HCT116 (cell line): Measurements from ENCODE around the gene F7.

Experiments
- EZH2 ChIP-seq: fragments of 200-600 bp; sonication (generic); IDR thresholded peaks from 2 replicates; pipeline ENCODE4 v1.6.1; 2017; ENCODE audit warnings: antibody characterized with exemption, mixed run types
- RAD21 ChIP-seq: IDR thresholded peaks from 2 replicates; pipeline ENCODE4 v1.6.1; 2012; ENCODE audit warnings: low read depth, mild to moderate bottlenecking
- ZNF274 ChIP-seq: fragments of 200-500 bp; sonication (Bioruptor generic); IDR thresholded peaks from 2 replicates; pipeline ENCODE4 v1.6.1; 2014; ENCODE audit warnings: mild to moderate bottlenecking, low read depth, low read length, inconsistent platforms
- TF ChIP-seq, protein P1 (sequence below), 3 experiments: fragments of 200-600 bp in 1 of 3; sonication (generic) in 1 of 3; IDR thresholded peaks in 2 of 3; conservative IDR thresholded peaks in 1 of 3; 2 replicates each; pipeline ENCODE4 v1.5.1; 2012 to 2017; ENCODE audit warnings: low read depth in 2 of 3, low read length in 2 of 3, antibody characterized with exemption in 1 of 3, borderline replicate concordance in 1 of 3, control low read depth in 1 of 3, mild to moderate bottlenecking in 1 of 3, mixed read lengths in 1 of 3, mixed run types in 1 of 3, moderate library complexity in 1 of 3; ENCODE audit not compliant: insufficient read depth in 1 of 3
- TF ChIP-seq, protein P2 (sequence below): IDR thresholded peaks from 2 replicates; pipeline ENCODE4 v1.6.1; 2012; ENCODE audit warnings: low read depth
- TF ChIP-seq, protein P3 (sequence below): IDR thresholded peaks from 2 replicates; pipeline ENCODE4 v1.6.1; 2012

DNA sequence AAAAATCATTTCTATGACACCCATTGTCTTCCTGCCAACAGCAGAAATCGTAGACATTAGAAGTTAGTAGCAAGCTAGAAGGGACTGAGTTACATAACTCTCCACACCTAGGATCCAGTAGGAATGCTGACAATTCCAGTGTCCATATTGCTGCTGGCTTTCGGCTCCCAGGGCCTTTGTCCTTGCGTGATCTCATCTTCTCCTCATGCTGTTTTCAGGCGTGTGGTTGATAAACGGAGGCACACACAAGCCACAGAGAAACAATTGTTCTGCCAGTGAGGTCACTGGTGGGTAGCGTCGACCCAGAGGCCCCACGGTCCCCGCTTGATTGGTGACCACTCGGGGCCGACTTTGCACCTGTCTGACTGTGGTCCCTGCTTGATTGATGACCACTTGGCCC lies 31.6 kb upstream of the F7 start:
- TF ChIP-seq EZH2 (no peak), ZNF274 (no peak), RAD21 (no peak)
- TF ChIP-seq, protein P1, sequence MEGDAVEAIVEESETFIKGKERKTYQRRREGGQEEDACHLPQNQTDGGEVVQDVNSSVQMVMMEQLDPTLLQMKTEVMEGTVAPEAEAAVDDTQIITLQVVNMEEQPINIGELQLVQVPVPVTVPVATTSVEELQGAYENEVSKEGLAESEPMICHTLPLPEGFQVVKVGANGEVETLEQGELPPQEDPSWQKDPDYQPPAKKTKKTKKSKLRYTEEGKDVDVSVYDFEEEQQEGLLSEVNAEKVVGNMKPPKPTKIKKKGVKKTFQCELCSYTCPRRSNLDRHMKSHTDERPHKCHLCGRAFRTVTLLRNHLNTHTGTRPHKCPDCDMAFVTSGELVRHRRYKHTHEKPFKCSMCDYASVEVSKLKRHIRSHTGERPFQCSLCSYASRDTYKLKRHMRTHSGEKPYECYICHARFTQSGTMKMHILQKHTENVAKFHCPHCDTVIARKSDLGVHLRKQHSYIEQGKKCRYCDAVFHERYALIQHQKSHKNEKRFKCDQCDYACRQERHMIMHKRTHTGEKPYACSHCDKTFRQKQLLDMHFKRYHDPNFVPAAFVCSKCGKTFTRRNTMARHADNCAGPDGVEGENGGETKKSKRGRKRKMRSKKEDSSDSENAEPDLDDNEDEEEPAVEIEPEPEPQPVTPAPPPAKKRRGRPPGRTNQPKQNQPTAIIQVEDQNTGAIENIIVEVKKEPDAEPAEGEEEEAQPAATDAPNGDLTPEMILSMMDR (IDR thresholded peaks at IDR 0.05 in 2 of 3, conservative IDR thresholded peaks at IDR 0.05 in 1 of 3; ENCODE audit: borderline replicate concordance in 1 of 3, insufficient read depth in 1 of 3, low read depth in 2 of 3, low read length in 2 of 3): no peak
- TF ChIP-seq, protein P2, sequence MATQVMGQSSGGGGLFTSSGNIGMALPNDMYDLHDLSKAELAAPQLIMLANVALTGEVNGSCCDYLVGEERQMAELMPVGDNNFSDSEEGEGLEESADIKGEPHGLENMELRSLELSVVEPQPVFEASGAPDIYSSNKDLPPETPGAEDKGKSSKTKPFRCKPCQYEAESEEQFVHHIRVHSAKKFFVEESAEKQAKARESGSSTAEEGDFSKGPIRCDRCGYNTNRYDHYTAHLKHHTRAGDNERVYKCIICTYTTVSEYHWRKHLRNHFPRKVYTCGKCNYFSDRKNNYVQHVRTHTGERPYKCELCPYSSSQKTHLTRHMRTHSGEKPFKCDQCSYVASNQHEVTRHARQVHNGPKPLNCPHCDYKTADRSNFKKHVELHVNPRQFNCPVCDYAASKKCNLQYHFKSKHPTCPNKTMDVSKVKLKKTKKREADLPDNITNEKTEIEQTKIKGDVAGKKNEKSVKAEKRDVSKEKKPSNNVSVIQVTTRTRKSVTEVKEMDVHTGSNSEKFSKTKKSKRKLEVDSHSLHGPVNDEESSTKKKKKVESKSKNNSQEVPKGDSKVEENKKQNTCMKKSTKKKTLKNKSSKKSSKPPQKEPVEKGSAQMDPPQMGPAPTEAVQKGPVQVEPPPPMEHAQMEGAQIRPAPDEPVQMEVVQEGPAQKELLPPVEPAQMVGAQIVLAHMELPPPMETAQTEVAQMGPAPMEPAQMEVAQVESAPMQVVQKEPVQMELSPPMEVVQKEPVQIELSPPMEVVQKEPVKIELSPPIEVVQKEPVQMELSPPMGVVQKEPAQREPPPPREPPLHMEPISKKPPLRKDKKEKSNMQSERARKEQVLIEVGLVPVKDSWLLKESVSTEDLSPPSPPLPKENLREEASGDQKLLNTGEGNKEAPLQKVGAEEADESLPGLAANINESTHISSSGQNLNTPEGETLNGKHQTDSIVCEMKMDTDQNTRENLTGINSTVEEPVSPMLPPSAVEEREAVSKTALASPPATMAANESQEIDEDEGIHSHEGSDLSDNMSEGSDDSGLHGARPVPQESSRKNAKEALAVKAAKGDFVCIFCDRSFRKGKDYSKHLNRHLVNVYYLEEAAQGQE: no peak
- TF ChIP-seq, protein P3, sequence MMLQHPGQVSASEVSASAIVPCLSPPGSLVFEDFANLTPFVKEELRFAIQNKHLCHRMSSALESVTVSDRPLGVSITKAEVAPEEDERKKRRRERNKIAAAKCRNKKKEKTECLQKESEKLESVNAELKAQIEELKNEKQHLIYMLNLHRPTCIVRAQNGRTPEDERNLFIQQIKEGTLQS: no peak
